Eye (tissue), 1 donor: Measurements from ENCODE around the gene ORM1.
"Not testable (repeated sequence)": the region's sequence is repeated elsewhere in the genome, so short reads cannot be mapped to it uniquely, and the experiment has no call there.

Source experiments
- DNase-seq: peaks from one replicate; pipeline ENCODE4 v3.0.0-alpha.2; 2015

Gene ORM1

DNA sequence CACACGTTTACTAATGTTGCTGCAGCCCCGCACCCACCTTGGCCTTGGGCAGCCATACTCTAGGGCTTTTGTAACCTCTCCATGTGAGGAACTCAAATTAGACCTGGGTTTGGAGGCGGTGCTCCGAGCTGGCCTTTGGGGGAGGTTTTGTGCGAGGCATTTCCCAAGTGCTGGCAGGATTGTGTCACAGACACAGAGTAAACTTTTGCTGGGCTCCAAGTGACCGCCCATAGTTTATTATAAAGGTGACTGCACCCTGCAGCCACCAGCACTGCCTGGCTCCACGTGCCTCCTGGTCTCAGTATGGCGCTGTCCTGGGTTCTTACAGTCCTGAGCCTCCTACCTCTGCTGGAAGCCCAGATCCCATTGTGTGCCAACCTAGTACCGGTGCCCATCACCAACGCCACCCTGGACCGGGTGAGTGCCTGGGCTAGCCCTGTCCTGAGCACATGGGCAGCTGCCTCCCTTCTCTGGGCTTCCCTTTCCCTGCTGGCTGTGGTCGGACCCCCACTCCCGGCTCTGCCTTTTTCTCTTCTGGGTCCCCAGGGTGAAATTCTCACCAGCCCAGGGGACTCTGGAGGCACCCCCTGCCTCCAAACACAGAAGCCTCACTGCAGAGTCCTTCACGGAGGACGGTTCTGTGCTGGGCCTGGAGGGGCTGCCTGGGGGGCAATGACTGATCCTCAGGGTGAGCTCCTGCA lies at the start of gene ORM1:
TSS of gene ORM1 (plus strand) at position 268 of the 701 bp plus-strand sequence. CDS start at position 304, 36 bp downstream.
- not testable (repeated sequence) for DNase-seq

DNA sequence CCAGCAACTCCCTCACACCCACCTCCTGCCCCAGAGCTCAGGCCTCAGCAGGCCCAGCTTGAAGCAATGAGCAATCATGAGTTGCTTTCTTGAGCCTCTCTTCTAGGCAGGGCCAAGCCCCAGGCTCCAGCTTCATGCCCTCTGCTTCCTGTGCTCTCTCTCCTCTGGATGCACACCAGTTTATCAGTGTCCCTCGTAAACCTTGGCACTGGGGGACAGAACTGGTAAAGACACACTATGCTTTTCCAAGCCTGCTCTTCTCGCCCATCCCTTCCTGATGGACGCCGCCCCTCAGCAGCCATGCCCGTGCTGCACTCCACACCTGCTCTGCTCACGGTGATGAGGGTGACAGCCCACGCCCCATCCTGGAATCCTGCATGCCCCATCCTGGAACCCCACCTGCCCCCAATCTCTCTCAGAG lies 49.4 kb upstream of the ORM1 start:
- no peak for DNase-seq

DNA sequence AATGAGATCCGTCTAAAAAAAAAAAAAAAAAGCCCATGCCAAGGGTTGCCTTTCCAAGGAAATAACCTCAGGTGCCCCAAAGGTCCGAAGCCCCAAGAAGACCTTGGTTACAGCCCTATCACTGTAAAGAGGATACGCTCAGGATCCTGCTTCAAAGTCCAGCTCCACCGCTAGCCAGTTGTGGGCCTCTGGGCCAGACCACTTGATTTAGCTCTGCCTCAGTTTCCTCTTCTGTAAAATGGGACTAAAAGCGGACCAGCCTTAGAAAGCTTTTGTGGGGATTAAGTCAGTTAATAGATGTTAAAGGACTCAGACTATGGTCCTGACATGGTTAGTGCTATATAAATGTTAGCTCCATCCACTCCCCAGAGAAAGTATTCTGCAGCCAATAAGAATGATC lies 48.7 kb upstream of the ORM1 start:
- DNase-seq = no peak

DNA sequence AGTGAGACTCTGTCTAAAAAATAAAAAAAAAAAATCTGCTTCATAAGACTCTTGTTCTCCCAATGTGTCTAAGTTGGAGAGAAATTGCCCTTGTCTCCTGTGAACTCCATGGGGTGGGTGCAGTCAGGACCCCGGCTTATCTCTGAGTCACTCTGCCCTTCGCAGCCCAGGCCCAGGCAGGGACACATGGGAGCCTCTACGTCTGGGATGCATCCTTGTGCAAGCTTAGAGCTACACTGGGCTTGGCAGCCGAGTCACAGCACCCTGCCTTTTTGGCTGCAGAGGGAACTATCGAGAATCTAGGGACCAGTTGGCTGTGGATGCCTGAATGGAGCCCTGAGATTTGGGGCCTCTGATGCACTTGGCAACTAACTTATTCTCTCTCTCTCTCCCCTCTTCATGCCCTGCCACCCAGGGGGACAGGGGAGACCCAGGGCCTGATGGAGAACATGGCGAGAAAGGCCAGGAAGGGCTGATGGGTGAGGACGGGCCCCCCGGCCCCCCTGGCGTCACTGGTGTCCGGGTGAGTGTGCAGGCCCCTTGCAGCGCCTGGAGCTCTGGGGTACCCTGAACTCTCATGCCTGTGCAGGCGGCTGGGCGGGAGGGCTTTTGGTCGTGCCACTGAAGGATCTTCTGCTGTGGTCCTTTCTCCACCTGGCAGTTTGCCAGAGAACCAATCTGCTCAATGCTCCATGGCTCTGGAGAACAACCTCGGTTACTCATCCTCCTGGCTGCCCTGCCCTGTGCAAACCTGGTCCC lies 47.5 kb upstream of the ORM1 start:
- no peak for DNase-seq

DNA sequence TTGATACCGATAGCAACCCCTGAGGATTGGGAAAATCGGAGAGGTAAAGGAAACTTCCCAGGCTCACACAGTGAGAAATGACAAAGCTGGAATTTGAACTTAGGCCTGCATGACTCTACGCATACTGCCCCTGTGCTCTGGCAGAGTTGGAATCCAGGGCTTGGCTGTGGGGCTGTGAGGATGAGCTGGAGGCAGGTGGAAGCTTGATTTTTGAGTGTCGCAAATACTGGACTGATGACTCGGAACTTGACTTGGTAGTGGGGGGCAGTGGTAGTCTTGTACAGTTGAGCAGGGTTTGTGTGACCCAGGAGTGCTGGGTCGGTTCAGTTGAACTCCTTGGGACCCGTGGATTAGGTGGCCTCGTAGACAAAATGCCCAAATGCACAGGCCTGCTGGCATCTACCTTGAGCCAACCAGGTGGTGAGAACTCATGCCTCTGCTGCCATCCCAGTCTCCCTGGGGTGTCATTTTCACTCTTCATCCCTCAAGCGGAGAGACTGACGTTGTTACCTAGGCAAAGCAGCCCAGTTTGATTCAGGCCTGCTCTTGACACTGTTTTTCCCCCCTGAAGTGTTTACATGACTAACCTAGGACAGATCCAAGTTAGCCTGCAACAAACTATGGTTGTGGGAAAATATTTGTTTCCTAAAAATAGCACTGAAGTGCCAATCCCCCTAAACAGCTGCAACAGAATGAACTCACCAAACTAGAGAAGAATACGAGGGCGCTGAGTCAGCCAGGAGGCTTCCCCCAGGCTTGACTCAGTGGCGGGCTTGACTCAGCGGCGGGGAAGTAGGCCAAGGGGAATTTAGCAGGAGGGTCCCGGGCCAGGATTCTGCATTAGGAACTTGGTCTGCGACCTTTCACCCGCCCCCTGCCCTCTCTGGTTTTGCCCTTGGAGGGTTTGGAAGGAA lies 45.7 kb upstream of the ORM1 start:
- DNase-seq = no peak

DNA sequence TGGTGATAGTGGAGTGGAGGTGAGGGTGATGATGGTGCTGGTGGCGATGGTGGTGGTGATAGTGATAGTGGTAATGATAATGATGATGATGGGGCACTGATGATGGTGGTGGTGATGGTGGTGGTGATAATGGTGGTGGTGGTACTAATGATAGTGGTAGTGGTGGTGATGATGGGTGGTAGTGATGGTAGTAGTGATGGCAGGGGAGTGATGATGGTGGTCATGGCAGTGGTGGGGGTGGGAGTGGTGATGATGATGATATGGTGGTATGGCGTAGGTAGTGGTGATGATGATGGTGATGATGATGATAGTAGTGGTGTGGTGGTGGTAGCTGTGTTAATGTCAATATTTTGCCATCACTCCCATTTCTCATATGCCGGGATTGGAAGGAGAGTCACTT lies 44.5 kb upstream of the ORM1 start:
- DNase-seq = no peak

DNA sequence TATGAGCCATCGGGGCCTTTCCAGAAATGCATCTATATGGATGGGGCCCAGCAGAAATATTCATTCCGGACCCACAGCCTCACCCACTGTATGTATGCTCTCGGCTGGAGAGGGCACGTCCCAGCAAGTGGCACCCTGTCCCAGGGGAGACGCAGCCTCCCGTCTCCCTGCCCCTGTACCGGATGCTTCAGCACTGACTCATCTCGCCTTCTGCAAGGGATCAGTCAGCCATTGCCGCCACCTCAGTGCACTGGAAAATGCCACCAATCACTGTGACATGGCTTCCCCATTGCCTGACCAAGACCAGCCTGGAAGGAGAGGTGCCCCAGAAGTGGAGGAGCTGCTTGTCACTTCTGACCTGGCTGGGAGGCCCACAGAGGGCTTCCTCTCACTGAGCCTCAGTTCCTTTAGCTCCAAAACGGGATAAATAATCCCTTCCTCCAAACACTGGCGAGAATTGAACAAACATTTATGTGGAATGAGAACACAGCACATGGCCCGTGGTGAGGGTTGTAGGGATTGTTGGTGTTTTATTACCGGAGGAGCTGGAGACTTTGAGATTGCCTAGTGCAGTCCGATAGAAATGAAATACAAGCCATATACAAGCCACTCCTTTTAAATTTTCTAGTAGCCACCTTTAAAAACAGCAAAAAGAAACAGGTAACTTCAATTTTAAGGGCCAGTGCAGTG lies 43.9 kb upstream of the ORM1 start:
- no peak for DNase-seq

DNA sequence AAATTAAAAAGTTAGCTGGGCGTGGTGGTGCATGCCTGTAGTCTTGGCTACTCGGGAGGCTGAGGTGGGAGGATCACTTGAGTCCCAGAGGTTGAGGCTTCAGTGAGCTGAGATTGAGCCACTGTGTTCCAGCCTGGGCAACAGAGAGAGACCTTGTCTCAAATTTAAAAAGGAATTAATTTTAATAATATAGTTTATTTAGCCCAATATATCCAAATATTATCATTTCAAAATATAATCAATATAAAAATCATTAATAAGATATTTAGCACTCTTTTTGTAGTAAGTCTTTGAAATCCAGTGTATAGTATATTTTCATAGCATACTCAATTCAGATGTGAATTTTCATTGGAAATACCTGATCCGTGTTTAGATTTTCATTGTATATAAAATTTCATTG lies 43.2 kb upstream of the ORM1 start:
- DNase-seq = no peak

DNA sequence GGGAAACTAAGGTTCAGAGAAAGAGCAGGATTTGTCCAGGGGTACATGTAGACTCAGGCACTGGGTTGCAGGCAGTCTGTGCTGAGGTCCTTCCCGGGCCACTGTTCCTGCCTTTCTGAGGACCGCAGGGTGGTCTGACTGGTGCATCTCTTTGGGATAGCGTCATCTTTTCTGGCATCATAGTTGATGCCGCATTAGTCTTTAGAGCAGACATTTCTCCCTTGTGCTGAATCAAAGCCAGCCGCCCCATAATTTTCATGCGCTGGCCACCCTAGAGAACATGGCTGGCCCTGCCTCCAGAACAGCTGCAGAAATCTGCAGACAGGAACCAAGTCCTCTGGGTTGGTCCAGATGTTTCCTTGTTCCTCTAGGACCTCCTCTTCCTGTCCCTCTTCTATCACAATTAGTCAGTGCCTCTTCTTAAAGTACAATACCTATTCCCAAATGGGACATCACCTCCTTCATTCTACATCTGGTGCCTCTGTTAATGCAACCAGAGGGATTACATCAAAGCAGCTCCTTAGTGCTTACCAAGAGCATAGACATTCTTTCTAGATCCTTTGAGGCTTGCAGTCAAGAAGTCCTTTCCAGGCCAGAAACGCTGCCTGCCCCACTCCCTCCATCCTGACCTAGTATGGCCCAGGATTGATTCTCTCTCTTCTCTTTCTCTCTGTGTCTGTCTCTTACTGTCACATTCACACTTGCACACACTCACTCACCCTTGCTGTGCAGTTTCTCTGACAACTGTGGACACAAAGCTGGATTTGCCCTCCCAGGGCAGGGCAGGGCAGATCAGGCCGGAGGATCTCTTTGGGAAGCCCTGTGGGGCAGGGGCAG lies 42.0 kb upstream of the ORM1 start:
- no peak for DNase-seq

DNA sequence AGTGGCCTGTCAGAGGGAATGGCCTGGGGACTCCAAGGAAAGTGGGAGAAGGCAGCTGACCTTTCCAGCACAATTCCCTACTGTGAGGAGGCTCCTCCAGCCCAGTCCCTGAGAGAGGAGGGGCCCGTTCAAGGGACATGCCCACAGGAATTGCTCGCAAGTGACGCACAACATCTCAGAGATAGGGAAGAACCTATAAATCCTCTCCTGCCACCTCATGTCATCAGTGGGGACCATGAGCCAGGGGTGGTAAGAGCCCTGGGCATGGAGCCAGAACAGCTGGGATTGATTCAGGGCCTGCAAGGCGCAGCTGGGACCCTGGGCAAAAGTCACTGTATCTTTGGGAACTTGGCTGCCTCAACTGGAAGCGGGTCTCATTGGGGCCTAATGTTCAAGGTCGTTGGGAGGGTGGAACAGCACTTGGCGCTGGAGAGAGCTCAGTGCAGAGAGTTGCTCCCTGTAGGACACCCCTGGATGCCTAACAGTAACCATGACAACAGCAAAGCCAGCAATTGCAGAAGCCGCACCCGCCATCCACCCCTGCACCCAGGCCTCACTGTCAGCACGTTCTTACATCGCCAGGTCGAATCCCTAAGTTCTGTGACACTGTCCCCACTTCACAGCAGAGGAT lies 41.3 kb upstream of the ORM1 start:
- peak; percentile 70 for DNase-seq

DNA sequence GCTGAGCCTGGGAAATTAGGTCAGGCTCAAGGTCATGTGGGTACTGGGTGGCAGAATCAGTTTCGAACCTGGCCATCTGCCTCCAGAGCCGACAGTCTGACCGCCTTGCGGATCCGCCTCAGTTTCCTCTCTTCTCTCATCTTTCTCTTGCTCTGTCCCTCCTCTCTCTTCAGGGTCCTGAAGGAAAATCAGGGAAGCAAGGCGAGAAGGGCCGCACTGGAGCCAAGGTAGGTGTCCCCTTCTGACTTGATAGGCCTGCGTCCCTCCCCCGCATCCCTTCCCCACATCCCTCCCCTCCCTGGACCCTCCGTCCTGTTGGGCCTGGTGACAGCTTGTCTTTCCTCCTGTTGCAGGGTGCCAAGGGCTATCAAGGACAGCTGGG lies 40.8 kb upstream of the ORM1 start:
- no peak for DNase-seq

DNA sequence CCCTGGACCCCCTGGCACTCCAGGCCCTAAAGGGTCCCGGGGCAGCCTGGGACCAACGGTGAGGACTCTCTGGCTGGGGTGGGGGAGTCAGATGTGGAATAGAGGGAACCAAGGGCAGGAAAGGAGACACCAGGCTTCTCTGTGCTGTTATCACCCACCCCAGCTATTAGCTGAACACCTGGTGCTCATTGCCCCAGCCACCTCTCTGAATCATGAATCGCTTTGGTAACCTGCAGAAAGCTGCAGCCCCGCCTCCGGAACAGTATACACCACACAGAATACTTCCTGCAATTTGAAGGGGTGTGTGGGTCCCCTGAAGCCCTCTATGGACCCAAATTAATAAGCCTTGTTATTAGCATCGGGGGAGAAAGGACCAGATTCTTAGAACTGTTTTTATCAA lies 40.4 kb upstream of the ORM1 start:
- DNase-seq = no peak

DNA sequence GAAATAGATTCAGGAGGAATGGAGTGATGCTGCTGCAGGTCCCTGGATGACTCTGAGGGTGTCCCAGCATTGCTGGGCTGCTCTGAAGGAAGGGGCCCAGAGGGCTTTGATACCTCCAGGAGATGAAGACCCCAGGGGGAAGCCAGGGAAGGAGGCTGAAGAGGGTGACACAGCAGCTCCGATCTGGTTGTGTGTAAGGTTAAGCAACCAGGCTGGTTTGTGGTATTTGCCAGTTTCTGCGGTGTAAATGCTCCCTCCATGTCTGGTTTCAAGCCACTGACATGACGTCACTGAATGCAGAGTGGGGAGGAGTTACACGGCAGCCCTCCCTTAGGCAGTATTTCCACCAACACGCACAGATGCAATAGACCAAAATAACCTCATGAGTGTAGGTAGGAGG lies 40.0 kb upstream of the ORM1 start:
- DNase-seq = peak; percentile 58

DNA sequence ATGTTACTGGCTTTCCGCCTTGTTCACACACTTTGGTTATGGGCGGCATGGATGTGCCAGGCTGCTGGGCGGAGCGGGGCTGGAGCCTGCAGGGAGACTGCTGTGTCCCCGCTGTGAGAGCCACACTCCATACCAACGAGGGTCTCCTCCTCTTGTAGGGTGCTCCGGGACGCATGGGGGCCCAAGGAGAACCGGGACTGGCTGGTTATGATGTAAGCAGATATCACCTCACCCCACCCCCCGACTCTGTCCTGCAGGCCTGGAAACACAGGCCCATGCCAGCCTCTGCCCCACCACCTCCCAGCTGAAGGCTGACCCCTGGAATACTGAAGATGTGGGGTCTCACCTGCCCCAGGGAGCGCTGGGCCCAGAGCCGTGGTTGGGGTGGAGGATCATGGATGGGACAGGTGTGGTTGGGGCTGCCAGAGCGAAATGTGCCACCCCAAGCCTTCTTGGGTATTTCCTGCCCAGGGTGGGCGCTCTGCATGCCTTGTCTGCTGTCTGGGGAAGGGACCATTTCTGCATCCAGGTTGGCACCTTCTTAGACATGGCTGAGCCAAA lies 39.3 kb upstream of the ORM1 start:
- DNase-seq = no peak

DNA sequence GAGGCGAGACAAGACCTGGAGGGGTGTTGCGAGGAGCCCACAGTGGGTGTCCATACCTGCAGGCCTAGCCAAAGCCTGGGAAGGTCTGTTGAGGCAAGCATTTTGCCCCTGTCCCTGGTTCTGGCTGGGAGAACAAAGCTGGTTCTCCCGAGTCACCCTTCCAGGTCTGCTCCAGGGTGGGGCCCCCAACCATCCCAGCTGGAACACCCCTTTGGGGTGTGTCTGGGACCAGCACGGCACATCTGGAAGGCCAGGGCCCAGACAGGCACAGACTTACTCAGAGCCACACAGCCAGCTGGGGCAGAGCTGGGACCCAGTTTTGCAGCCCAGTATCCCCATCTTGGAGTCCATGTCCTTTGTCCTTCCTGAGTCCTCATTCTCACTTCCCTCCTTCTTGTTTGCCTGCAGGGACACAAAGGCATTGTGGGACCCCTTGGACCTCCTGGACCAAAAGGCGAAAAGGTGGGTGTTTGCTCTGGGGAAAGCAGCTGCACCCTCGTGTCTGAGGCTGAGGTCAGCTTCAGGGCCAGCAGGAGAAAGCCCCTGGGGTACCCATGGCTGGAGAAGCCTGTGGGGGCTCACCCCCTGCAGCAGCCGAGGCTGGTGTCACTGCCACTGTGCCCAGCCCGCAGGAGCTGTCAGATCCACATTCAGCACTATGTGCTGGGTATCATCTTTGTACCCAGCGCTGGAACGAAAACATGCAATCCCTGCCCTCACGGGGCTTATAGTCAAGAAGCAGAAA lies 38.4 kb upstream of the ORM1 start:
- DNase-seq = no peak

DNA sequence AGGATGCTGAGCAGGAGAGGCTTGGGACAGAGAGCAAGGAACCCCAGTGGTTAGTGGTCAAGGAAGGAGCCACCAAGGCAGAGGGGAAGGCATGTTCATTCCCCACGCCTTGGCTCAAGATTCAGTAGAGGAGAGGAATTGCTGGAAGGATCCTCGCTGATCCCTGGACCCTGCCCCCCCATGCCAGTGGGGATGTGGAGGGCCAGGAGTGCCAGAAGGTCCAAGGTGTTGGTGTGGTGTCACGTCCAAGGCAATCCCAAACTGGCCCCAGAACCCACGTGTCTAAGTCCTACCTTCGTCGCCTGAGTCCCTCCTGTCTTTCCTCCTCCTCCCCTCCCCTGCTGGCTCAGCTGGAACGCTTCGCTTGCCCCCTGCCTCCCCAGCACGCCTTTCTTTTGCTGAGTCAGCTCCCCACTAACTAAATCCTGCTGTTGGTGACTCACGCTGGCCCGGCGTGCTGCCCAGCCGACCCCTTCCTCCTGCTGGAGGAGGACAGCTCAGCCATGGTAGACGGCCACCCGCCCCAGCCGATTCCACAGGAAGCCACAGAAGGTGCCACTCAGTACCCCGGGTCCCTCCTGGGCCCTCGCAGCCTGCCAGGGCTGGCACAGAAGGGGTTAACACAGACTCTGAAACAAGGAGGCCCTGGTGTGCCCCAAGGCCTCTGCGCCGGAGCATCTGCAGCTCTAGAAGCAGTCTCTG lies 37.6 kb upstream of the ORM1 start:
- peak; percentile 81 for DNase-seq

DNA sequence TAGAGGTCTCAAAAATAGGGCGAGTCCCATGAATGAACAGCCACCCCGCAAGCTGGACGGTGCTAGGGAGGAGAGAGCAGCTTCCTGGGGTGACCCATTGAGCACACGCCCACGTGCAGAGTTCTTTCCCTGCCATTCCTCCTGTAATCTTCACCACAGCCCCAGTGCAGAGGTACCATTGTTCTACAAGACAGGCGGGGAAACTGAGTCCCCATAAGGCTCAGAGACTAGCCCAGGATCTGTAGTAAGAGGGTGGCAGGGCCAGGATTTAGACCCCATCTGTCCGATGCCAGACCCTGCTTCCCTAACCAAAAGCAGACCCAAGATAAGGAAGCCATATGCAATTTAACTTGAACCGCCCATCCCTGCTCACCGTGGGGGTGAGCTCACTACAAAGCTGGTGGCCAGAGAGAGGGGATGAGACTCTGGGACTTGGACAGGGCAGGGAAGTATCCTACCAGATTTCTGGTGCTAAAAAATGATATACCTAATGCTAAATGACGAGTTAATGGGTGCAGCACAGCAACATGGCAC lies 36.7 kb upstream of the ORM1 start:
- no peak for DNase-seq

DNA sequence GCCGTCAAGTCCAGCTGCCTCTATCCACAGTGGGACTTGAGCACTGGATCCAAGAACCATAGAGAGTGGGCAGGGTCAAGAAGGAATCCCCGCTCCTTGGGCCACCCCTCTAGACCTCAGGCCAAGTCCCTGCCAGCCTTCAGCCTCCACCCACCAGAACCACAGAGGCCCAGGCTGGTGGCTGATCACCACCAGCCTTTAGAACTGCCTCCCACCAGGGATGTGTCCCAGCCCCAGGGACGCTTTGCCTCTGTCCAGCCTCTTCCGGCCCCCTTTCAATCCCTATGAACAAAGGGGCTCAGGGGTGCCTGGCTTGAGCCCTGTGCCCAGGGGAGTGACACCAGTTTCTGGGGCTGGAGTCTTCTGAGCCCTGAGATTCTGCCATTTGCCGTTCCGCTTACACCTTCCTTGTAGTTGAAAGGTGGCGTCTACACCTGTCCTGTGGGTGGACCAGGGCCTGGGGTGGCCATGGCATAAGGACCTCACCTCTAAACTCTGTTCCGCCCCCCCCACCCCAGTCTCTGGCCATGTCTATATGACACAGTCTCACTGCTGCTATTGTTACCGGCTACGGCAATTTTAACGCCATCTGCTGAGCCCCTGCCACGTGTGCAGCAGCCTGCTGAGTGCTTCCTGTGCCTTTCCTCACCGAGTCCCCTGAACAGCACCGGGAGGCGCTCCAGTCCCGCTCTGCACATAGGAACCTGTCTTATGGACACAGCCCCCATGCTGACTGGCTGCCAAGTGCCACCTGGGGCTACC lies 35.7 kb upstream of the ORM1 start:
- peak; percentile 62 for DNase-seq

DNA sequence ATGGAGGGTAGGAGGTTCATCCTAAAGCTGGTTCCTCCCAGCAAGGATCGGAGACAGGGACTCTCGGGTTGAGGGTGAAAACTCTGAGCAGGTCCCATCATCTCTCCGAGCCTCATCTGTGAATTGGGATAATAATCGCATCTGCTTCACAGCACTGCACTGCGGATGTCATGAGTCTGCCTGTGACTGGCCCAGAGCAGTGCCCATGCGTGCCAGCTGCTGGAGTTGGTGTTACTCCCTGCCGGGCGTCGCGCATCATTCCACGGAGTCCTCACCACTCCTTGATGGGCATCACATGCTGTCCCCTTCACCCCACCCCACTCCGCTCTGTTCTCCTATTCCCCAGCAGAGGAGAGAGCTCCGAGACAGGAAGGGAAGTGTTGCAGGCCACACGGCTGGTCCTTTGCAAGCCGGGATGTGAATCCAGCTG lies 35.1 kb upstream of the ORM1 start:
- DNase-seq = no peak
